AG08395 (cell line): ENCODE measurements around the gene MOB3C.

Experiments
- DNase-seq: peaks from one replicate; pipeline ENCODE4 v3.0.0; 2012; ENCODE audit warnings: mixed read lengths, low spot score

MOB3C gene

GRCh38 chr1:46605232-46605631 lies 11.4 kb downstream of the MOB3C start:
- no peak for DNase-seq

GRCh38 chr1:46603858-46604549 lies 12.6 kb downstream of the MOB3C start, which contains the start of gene MKNK1:
Gene MKNK1, minus strand, starts transcription at chr1:46604268. Its CDS starts 20,941 bp downstream, at chr1:46583327.
- peak; percentile 100 for DNase-seq

GRCh38 chr1:46603481-46603857 lies 13.1 kb downstream of the MOB3C start:
- no peak for DNase-seq

DNA sequence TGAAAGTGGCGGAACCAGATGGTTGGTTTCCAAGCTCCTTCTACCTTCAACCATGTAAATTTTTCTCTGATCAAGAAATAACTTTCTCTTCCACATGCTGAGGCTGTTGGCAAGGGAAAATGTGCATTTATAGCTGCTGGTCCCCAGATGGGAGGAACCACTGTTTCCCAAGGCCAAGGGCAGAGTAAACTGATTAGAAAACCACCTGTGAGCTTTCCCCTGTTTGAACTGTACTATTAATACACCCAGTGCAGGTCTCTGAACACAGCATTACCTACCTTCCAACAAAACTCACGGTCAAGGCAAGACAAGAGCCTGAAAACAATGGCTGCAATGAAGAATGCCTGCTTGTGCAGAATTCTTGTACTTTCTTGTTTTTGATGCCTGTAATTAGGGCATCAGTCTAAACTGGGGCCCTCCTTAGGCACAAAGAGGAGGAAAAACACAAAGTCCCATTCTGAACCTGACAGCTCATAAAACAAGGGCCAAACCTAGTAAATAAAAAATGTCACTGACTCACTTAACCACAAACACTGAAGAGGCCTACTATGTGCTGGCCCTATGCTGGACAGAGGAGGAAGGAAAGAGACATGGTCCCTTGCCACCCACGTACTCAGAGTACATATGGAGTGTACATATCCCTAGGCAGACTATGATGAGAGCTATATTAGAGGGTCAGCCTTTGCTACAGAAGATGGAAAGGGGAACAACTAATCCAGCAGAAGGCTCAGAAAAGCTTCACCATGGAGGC lies 15.2 kb downstream of the MOB3C start:
- DNase-seq: no peak

GRCh38 chr1:46599059-46599970 lies 17.3 kb downstream of the MOB3C start:
- DNase-seq: no peak

DNA sequence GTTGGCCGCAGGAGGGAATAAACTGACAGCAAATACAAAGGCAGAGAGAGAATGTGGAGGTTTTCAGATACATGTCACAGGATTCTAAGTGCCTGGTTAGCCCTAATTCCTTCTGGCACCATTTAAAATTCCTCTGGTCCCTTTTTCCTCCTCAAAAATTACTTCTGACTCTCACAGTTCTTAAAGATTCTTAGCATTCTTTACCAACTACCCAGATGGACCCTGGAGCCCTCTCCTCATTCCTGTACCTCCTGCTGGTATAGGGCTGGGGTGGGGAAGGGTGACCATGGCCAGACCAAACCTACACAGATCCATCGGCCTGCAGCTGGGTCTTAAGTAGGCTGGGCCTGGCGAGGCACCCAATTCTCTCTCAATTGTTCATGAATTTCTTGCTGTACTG lies 19.8 kb downstream of the MOB3C start:
- DNase-seq: no peak

DNA sequence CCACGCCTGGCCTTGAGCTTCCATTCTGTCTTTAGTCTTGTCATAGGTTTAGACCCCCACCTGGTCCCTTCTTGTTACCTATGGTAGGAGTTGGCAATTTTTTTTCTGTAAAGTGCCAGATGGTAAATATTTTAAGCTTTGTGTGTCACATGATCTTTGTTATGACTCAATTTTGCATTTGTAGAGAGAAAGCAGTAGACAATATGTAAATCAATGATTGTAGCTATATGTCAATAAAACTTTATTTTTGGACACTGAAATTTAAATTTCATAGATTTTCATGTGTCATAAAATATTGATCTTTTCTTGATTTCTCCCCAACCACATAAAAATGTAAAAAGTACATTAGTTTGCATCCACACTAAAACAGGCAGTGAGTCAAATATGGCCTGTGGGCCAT lies 20.6 kb downstream of the MOB3C start:
- no peak for DNase-seq

DNA sequence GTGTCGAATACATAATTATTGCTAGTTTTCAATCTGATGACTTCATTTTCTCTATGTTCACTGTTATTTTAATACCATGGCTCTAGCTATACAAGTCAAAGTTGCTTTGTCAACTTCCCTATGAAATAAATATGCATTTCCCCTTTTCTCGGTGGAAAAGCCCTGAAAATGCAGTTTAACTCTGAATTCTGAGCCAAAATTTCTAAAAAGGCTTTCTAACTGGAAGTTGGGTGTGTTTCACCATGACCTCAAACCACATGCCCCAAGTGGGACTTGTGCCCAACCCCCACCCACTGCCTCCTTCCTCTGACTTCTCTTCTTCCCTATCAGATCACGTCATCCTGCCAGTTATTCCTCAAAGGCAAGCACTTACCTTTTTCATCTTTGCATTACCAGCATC lies 21.5 kb downstream of the MOB3C start:
- DNase-seq: no peak

DNA sequence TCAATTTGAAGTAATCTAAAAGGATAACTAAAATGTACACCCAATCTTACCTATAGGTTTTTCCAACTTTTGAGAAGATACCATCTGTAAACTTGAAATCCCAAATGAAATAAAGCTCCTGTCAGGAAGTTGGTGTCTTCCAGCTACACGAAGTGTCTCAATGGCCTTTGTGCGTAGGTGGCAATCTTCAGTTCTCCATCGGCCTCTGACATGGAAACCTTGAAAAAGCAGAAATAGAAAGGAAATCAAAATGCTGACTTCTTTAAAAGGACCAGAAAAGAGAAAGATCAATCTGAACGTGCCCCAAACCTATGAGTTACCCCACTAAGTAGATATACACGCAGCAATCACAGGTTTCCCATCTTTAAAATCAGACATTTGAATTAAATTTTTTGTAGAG lies 22.5 kb downstream of the MOB3C start:
- DNase-seq: no peak

GRCh38 chr1:46592823-46593222 lies 23.8 kb downstream of the MOB3C start:
- no peak for DNase-seq

DNA sequence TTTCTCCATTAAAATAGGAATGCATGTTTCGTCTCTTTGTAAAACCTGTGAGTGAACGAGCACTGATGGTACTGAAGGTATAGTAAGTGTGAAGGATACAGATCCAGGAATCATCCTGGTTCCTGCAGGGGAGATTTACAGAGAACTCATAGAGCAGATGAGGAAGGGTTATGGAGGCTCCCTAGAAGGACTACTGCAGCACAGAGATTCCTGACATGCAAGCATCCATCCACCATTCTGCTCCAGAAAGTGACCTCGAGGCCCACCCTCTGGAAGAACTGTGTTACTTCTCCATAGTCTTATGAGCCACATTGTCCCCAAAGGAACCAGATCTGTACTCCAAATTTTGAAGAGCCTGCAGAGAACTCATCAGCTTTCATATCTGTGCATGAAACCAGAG lies 27.1 kb downstream of the MOB3C start:
- DNase-seq: no peak

DNA sequence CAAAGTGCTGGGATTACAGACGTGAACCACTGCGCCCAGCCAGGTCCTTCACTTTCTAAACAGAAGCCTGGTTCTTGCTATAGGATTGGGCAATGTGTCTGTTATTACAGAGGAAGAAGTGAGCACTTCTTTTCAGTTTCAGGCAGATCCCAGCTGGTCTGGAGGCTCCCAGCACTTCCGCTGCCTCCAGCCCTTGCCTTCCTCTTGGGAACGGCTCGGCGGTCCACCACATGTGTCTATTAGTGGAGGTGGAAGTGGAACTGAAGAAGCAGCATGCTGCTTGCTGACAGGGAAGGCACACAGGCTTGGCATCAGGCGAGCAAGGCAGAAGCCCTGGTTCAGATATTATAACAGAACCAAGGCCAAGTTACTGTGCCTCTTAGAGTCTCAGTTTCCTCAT lies 29.5 kb downstream of the MOB3C start:
- no peak for DNase-seq

DNA sequence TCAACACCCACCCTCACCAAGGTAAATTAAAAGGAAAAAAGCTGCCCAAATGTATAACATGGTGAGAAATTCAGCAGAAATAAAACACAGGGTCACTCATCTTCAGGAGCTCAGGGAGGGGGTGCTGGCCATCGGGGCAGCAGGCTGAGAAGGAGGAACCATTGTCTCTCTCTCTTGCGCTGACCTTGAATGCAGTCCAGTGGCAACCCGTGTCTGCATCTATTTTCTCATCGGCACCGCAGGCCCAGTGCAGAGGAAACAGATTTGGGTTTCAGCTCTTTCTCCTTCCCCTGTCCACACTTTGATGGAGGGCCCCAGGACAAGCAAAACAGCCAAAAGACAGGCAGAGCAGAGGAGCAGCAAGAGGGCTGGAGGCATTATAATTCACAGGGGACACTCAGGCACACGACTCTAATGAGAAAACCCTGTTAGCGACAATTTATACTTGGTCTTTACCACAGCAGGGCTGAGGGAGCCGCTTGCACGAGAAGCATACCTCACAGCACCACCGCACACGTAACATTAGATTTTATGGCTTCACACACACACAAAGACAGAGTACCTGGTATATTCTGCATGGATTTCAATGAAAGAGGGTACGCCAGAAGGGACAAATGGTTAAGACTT lies 31.2 kb downstream of the MOB3C start:
- no peak for DNase-seq

- DNase-seq: no peak
Observed at GRCh38 chr1:46583494-46583893, 33.1 kb downstream of the MOB3C start.

DNA sequence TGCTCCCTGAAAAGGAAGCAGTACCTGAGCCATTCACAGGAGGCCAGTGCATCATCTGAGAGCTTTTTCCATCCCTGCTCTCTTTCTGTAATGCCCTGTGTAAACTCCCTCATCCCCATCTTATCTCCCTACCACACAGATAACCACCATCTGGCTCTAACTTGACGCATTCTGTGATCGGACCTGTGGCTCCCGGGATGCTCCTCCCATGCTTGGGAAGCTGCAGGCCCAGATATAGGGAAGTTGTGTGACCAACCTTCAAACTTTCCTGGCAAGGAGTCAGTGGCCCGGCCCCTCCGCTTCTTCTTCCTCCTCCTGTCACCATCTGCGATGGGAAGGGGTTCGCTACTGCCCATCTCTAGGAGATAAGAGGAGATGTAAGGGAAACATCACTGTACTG lies 33.6 kb downstream of the MOB3C start:
- no peak for DNase-seq

DNA sequence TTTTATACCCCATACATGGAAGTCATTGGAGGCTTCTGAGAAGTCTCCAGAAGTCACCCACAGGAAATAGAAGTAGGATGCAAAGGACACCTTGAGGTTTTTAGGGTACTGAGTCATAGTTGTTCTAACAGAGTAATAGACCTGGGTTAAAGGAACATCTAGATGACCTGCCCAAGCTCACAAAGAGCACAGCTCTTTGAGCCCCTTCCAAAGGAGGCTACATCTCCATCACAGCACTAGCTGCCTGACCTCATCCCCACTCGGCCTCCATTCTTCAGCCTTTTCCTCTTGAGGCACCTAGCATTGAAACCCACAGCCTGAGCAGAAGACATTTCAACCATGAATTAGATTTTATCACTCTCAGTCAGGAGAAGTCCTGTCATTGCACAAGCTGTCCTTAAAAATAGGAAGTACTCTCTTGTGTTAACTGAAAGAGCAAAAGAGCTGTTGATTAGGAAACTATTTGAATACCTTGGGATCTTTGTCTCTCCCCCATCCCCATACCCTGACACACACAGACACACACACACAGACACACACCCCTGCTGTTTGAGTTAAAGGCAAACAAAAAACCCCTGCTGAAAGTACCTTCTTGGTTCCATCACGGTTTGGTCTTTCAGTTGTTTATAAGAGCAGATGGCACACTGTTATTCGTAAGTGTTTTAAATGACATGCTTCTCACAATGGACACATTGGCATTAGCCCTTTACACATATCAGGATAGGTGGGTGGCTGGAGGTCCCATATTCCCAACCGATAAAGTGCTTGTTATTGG lies 34.7 kb downstream of the MOB3C start:
- DNase-seq: no peak

GRCh38 chr1:46580140-46580903 lies 36.3 kb downstream of the MOB3C start:
- no peak for DNase-seq

DNA sequence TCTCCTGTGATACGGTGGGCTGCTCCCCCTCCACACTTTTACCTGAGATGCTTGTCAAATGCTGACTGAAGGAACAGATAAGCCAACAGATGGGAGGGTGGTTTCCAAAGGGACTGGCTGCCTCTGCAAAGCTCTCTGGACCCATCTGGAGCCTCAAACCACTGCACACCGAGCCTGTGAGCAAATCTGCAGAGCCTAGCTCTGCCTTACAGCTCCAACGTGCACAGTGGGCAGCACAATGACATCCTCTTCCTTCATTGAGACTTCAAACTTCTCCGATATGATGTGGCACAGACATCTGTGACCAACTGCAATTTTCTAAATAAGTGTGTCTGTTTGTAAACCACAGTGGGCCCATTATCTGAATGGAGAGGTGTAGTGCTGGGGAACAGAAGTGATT lies 38.9 kb downstream of the MOB3C start:
- no peak for DNase-seq

DNA sequence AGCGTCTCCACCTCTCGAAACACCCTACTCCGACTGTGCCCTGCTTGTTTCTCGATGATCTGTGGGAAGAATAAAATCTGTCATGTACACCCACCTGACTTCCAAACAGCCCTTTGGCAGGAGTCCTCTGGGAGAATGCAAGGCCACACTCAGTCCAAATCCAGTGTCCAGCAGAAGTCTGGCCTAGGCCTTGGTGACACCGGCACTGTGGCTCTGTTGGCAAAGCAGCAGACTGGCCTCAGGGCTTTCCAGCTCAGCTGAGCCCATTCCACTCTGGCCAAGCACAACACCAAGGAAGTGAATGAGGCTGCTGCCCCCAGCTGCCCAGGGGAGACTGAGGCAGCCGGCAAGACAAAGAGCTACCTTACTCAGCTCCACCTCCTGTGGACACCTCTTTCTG lies 40.0 kb downstream of the MOB3C start:
- no peak for DNase-seq

DNA sequence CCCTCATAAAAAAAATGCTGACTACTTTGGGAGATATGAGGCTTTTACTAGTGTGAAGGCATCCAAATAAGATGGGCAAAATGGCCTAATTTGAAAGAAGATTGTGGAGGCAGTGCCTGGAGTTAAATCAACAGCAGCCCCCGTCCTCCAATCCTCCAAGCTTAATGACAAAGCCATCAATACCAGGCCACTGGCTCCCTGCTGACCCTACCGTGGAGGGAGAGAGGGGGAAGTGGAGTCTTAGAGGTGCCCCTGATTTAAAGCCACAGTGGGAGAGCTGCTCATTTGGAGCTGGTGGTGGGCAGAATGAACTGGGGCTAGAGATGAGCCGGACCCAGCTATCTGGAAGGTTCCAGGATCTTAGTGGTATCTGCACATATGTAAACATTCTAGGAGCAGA lies 40.8 kb downstream of the MOB3C start:
- DNase-seq: no peak

DNA sequence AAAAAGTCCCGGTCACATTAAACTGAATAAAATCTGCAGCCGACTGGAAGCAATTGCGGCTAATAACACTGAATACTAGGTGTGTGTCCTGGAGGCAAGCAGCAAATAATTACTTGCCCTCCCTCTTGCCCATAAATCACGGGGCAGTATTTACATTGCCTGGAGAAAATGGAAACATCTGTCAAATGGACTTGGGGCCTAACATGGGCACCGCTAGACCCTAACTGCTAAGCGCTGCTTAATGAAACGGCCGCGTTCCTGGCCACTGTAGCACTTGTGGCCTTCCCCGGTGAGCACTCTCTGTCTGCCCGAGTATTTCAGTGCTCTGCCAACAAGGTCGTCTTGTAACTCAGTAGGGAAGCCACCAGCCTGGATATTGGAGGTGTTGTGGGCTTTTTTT lies 41.3 kb downstream of the MOB3C start:
- DNase-seq: no peak
